Psoas muscle (tissue), 8 donors: ENCODE results near the gene SYNDIG1. TPM values are rescaled to one million over a fixed set of nuclear protein-coding genes. Genes with fewer than 3 reads are reported as not detected.

Experiments
- ATAC-seq, 4 donors: fragments of 200-7000 bp; cut with Tn5 transposase; one replicate each; pipeline ENCODE4 v1.9.1; 2020; ENCODE audit warnings: moderate library complexity in 3 of 4, mild to moderate bottlenecking in 2 of 4
- DNase-seq, 2 donors: peaks; one replicate each; pipeline ENCODE4 v3.0.0-alpha.2; 2020
- H3K27ac ChIP-seq: fragments of 200-600 bp; one replicate; pipeline ENCODE4 v1.8.0; 2022
- H3K27me3 ChIP-seq, 3 donors: fragments of 200-600 bp in 1 of 3; one replicate each; pipeline versions ENCODE4 v1.6.1 to v1.8.0; 2013 to 2022; ENCODE audit warnings: low read length in 2 of 3, mild to moderate bottlenecking in 2 of 3, moderate library complexity in 1 of 3; ENCODE audit not compliant: insufficient read depth in 3 of 3
- H3K36me3 ChIP-seq, 2 donors: fragments of 200-600 bp in 1 of 2; one replicate each; pipeline versions ENCODE4 v1.6.1 to v1.8.0; 2013 to 2022; ENCODE audit warnings: low read depth in 1 of 2, mild to moderate bottlenecking in 1 of 2, moderate library complexity in 1 of 2; ENCODE audit not compliant: insufficient read depth in 1 of 2
- H3K4me1 ChIP-seq: fragments of 200-600 bp; one replicate; pipeline ENCODE4 v1.8.0; 2022
- H3K4me3 ChIP-seq: fragments of 200-600 bp; one replicate; pipeline ENCODE4 v1.8.0; 2022; ENCODE audit warnings: mild to moderate bottlenecking
- H3K9me3 ChIP-seq: fragments of 200-600 bp; one replicate; pipeline ENCODE4 v1.8.0; 2022
- CTCF ChIP-seq: fragments of 200-600 bp; IDR thresholded peaks from one replicate; pipeline ENCODE4 v1.8.0; 2022; ENCODE audit warnings: antibody characterized with exemption
- WGBS, 3 donors: extraction: QIAGEN DNeasy Blood & Tissue Kit; methylation state at CpG; one replicate each; pipeline versions ENCODE4 v1.1.6 to v1.1.7; 2013; 5-methylcytosine and 5-hydroxymethylcytosine counted together
- intact Hi-C, 2 donors: fragments of 100-400 bp; cut with DNase I; formaldehyde crosslinking; loops; one replicate each; pipeline versions ENCODE4 v1.11.0 to v1.14.2; 2022
- polyA plus RNA-seq, 3 donors: library from polyadenylated mRNA; stranded (reverse); fragments of 200-250 nt; gene quantifications; one replicate each; pipeline ENCODE4 v1.2.3, GENCODE V29; 2013
- total RNA-seq, 4 donors: library from RNA; stranded (reverse); fragmentation: NEBNext Ultra II Directional in 2 of 4; extraction: Animal tissue kit (Norgen Biotek cat#: 25700) in 2 of 4; gene quantifications; one replicate each; pipeline versions ENCODE4 v1.2.1 to v1.2.4, GENCODE V29; 2021 to 2023
- donor health status: healthy with polysubstance abuse.
- donor health status: DM: no; HTN: no; CAD: no; lungs with moderate emphysema.
- donor health status: Bipolar disorder and iron deficiency.
- donor health status: healthy.
- donor health status: DM: yes; HTN: yes; CAD: no.
- donor health status: DM: no; HTN: no; CAD: no.
- donor health status: DM: no; HTN: no; CAD: no.
- donor health status: DM: yes; HTN: yes; CAD: no.

SYNDIG1 gene
- total and polyA plus RNA-seq, 7 donors, result 0.03 to 0.10 TPM; not detected in 5

- no peak for ATAC-seq
- Histone ChIP-seq H3K27me3 (no peaks in the 10 kb centered on the region), H3K4me1 (no peaks in the 10 kb centered on the region), H3K27ac (no peak overlapping the region), H3K36me3 (no peaks in the 10 kb centered on the region), H3K4me3 (no peak overlapping the region), H3K9me3 (no peaks in the 10 kb centered on the region)
- TF ChIP-seq CTCF, result no peak
- WGBS, 3 donors, result 82 to 93% (median 90%) methylated on average over 10 of the region's 10 CpGs
- intact Hi-C loops, result no loop called here
- no peak for DNase-seq
These were observed 205.6 kb downstream of the SYNDIG1 start for GRCh38 chr20:24674921-24675605.

GRCh38 chr20:24675651-24676352 is 206.4 kb downstream of the SYNDIG1 start:
- TF ChIP-seq CTCF, result no peak
- ATAC-seq, result no peak

GRCh38 chr20:24676353-24676977 is 207.0 kb downstream of the SYNDIG1 start:
- Histone ChIP-seq H3K4me3 (no peak overlapping the region), H3K36me3 (no peaks in the 10 kb centered on the region), H3K9me3 (no peaks in the 10 kb centered on the region), H3K4me1 (no peaks in the 10 kb centered on the region), H3K27ac (no peak overlapping the region), H3K27me3 (no peaks in the 10 kb centered on the region)
- no peak for TF ChIP-seq CTCF
- no peak for DNase-seq
- intact Hi-C loops, result no loop called here
- ATAC-seq, result no peak
- WGBS, 3 donors, result 87 to 90% (median 89%) methylated on average over 8 to 11 of the region's 11 CpGs

More at GRCh38 chr20:24675651-24676352, 206.4 kb downstream of the SYNDIG1 start:
- no peak overlapping the region for H3K4me3 ChIP-seq
- H3K36me3 ChIP-seq, result no peaks in the 10 kb centered on the region
- DNase-seq, result no peak
- H3K4me1 ChIP-seq, result no peaks in the 10 kb centered on the region
- 88 to 91% (median 90%) methylated on average over 8 of the region's 8 CpGs for WGBS, 3 donors
- H3K9me3 ChIP-seq, result no peaks in the 10 kb centered on the region
- intact Hi-C loops, result no loop called here
- no peak overlapping the region for H3K27ac ChIP-seq
- H3K27me3 ChIP-seq, result no peaks in the 10 kb centered on the region

GRCh38 chr20:24676978-24677370 is 207.5 kb downstream of the SYNDIG1 start:
- no peak for DNase-seq
- no peak for ATAC-seq

More at GRCh38 chr20:24676978-24677370, 207.5 kb downstream of the SYNDIG1 start:
- no peaks in the 10 kb centered on the region for H3K27me3 ChIP-seq
- 65 to 70% (median 69%) methylated on average over 6 of the region's 6 CpGs for WGBS, 3 donors
- no peaks in the 10 kb centered on the region for H3K4me1 ChIP-seq
- no peak overlapping the region for H3K4me3 ChIP-seq
- no peak overlapping the region for H3K27ac ChIP-seq
- H3K9me3 ChIP-seq, result no peaks in the 10 kb centered on the region
- intact Hi-C loops, result no loop called here
- no peaks in the 10 kb centered on the region for H3K36me3 ChIP-seq
- TF ChIP-seq CTCF, result no peak
